Fibroblast of lung (primary cell): ENCODE data around the gene STAT4.

Source experiments
- CTCF ChIP-seq, 2 donors: IDR thresholded peaks in 1 of 2; conservative IDR thresholded peaks in 1 of 2; 1 replicate in 1 of 2; 2 replicates in 1 of 2; pipeline ENCODE4 v1.5.1; 2011 to 2012; ENCODE audit warnings: low read length in 2 of 2, control low read depth in 1 of 2, inconsistent platforms in 1 of 2, low read depth in 1 of 2, mild to moderate bottlenecking in 1 of 2
- EZH2 ChIP-seq: IDR thresholded peaks from 2 replicates; pipeline ENCODE4 v1.5.1; 2012; ENCODE audit warnings: low read length, control low read depth, mild to moderate bottlenecking; ENCODE audit errors: missing control alignments

- TF ChIP-seq CTCF (conservative IDR thresholded peaks at IDR 0.05 in 1 of 2, IDR thresholded peaks at IDR 0.05 in 1 of 2; ENCODE audit: low read depth in 1 of 2, low read length in 2 of 2) = no peak
- TF ChIP-seq EZH2 = no peak
Measured at GRCh38 chr2:191010887-191011885, 139.6 kb downstream of the STAT4 start.
